BE2C (cell line): ENCODE measurements around the gene CLSTN2.

Experiments used
- DNase-seq: peaks from one replicate; pipeline ENCODE4 v3.0.0-alpha.2; 2020
- H3K27me3 ChIP-seq: fragments of 250-450 bp; sonication (Bioruptor Pico); 2 replicates; pipeline ENCODE4 v1.5.1; 2020; ENCODE audit warnings: mild to moderate bottlenecking
- H3K36me3 ChIP-seq: fragments of 250-450 bp; sonication (Bioruptor Pico); 2 replicates; pipeline ENCODE4 v1.5.1; 2020; ENCODE audit warnings: mild to moderate bottlenecking
- H3K4me1 ChIP-seq: fragments of 250-450 bp; sonication (Bioruptor Pico); 2 replicates; pipeline ENCODE4 v1.5.1; 2020
- H3K4me3 ChIP-seq: 2 replicates; pipeline ENCODE4 v1.5.1; 2011; ENCODE audit warnings: low read depth, low read length
- H3K9me3 ChIP-seq: fragments of 250-450 bp; sonication (Bioruptor Pico); 2 replicates; pipeline ENCODE4 v1.5.1; 2020
- CTCF ChIP-seq: IDR thresholded peaks from 2 replicates; pipeline ENCODE4 v1.5.1; 2012; ENCODE audit warnings: mild to moderate bottlenecking, low read depth, low read length

CLSTN2 gene

GRCh38 chr3:139969386-139969785 lies 34.4 kb downstream of the CLSTN2 start:
- no peaks in the 10 kb centered on the region for H3K9me3 ChIP-seq

GRCh38 chr3:139970526-139970925 lies 35.5 kb downstream of the CLSTN2 start:
- DNase-seq: no peak
- H3K9me3 ChIP-seq: no peaks in the 10 kb centered on the region
- H3K36me3 ChIP-seq: no peaks in the 10 kb centered on the region
- no peaks in the 10 kb centered on the region for H3K4me1 ChIP-seq
- no peak for TF ChIP-seq CTCF
- no peak overlapping the region for H3K4me3 ChIP-seq
- H3K27me3 ChIP-seq: no peaks in the 10 kb centered on the region

More at GRCh38 chr3:139969386-139969785, 34.4 kb downstream of the CLSTN2 start:
- TF ChIP-seq CTCF: no peak
- no peaks in the 10 kb centered on the region for H3K4me1 ChIP-seq
- no peaks in the 10 kb centered on the region for H3K36me3 ChIP-seq
- no peaks in the 10 kb centered on the region for H3K27me3 ChIP-seq
- no peak for DNase-seq
- no peak overlapping the region for H3K4me3 ChIP-seq

GRCh38 chr3:139974809-139975425 lies 39.9 kb downstream of the CLSTN2 start:
- no peak for DNase-seq
- Histone ChIP-seq H3K36me3 (no peaks in the 10 kb centered on the region), H3K4me3 (no peak overlapping the region), H3K9me3 (no peaks in the 10 kb centered on the region), H3K4me1 (no peaks in the 10 kb centered on the region), H3K27me3 (no peaks in the 10 kb centered on the region)
- no peak for TF ChIP-seq CTCF

GRCh38 chr3:139975594-139976365 lies 40.8 kb downstream of the CLSTN2 start:
- H3K4me3 ChIP-seq: no peak overlapping the region
- TF ChIP-seq CTCF: no peak

GRCh38 chr3:139978966-139979365 lies 44.0 kb downstream of the CLSTN2 start:
- H3K9me3 ChIP-seq: no peaks in the 10 kb centered on the region
- H3K27me3 ChIP-seq: no peaks in the 10 kb centered on the region
- TF ChIP-seq CTCF: no peak
- H3K4me3 ChIP-seq: no peak overlapping the region
- no peaks in the 10 kb centered on the region for H3K36me3 ChIP-seq
- H3K4me1 ChIP-seq: peaks cover 8% of the 10 kb centered on the region
- DNase-seq: no peak

More at GRCh38 chr3:139975594-139976365, 40.8 kb downstream of the CLSTN2 start:
- DNase-seq: no peak
- Histone ChIP-seq H3K9me3 (no peaks in the 10 kb centered on the region), H3K27me3 (no peaks in the 10 kb centered on the region), H3K36me3 (no peaks in the 10 kb centered on the region), H3K4me1 (no peaks in the 10 kb centered on the region)

- no peak overlapping the region for H3K4me3 ChIP-seq
- no peaks in the 10 kb centered on the region for H3K9me3 ChIP-seq
- H3K36me3 ChIP-seq: no peaks in the 10 kb centered on the region
- H3K4me1 ChIP-seq: peaks cover 11% of the 10 kb centered on the region
- DNase-seq: no peak
- TF ChIP-seq CTCF: no peak
- no peaks in the 10 kb centered on the region for H3K27me3 ChIP-seq
Measured at GRCh38 chr3:139979991-139980390, 45.0 kb downstream of the CLSTN2 start.
